K562 (cell line): Measurements from ENCODE around the gene ZNF384. TPM values are rescaled to one million over a fixed set of nuclear protein-coding genes. Genes with fewer than 3 reads are reported as not detected.
A peak's percentile ranks its signal among the peaks of the same experiment; 100 is the strongest.

ENCODE experiments used
- ATF7 ChIP-seq: fragments of 450-650 bp; IDR thresholded peaks from 2 replicates; pipeline ENCODE4 v1.7.1; 2014; ENCODE audit warnings: mild to moderate bottlenecking, moderate library complexity
- BDP1 ChIP-seq: IDR thresholded peaks from 3 replicates; pipeline ENCODE4 v1.6.1; 2011; ENCODE audit not compliant: insufficient read length, insufficient read depth
- E2F3 ChIP-seq: fragments of 250-450 bp; sonication (Bioruptor Pico); IDR thresholded peaks from 2 replicates; pipeline ENCODE4 v1.4.0; 2020; ENCODE audit warnings: mild to moderate bottlenecking
- EP400 ChIP-seq: fragments of 450-650 bp; IDR thresholded peaks from 2 replicates; pipeline ENCODE4 v1.6.1; 2017; ENCODE audit warnings: antibody characterized with exemption, mild to moderate bottlenecking, moderate library complexity
- HDAC8 ChIP-seq: fragments of 450-650 bp; IDR thresholded peaks from 2 replicates; pipeline ENCODE4 v1.6.1; 2016; ENCODE audit warnings: mild to moderate bottlenecking, missing genetic modification characterization, moderate library complexity, missing compliant biosample characterization
- HINFP ChIP-seq: fragments of 450-650 bp; conservative IDR thresholded peaks from 2 replicates; pipeline ENCODE4 v1.6.1; 2016; ENCODE audit warnings: missing genetic modification characterization, low read depth, mild to moderate bottlenecking, control low read depth, missing compliant biosample characterization
- HNRNPUL1 ChIP-seq: fragments of 200-400 bp; formaldehyde crosslinking; IDR thresholded peaks from 2 replicates; pipeline ENCODE4 v1.6.1; 2017; ENCODE audit warnings: low read length
- KDM5B ChIP-seq: fragments of 200-600 bp; sonication (generic); IDR thresholded peaks from 2 replicates; pipeline ENCODE4 v1.6.1; 2012; ENCODE audit warnings: low read depth, mild to moderate bottlenecking, moderate library complexity, low read length, control low read depth, inconsistent platforms; ENCODE audit not compliant: insufficient replicate concordance
- MCM3 ChIP-seq: fragments of 450-650 bp; IDR thresholded peaks from 2 replicates; pipeline ENCODE4 v1.6.1; 2016
- NRF1 ChIP-seq, 2 experiments: fragments of 450-650 bp; IDR thresholded peaks in 1 of 2; conservative IDR thresholded peaks in 1 of 2; 2 replicates each; pipeline ENCODE4 v1.6.1; 2014; ENCODE audit warnings: mild to moderate bottlenecking in 2 of 2
- PBX2 ChIP-seq, 2 experiments: IDR thresholded peaks in 1 of 2; conservative IDR thresholded peaks in 1 of 2; 2 replicates each; pipeline ENCODE4 v1.6.1; 2016; ENCODE audit warnings: low read depth in 2 of 2, mild to moderate bottlenecking in 1 of 2, missing compliant biosample characterization in 1 of 2, missing genetic modification characterization in 1 of 2, moderate library complexity in 1 of 2
- RBBP5 ChIP-seq: fragments of 200-600 bp; sonication (generic); IDR thresholded peaks from 2 replicates; pipeline ENCODE4 v1.6.1; 2012; ENCODE audit warnings: borderline replicate concordance, mild to moderate bottlenecking, low read length, control low read depth, inconsistent platforms; ENCODE audit not compliant: insufficient read depth, poor library complexity, severe bottlenecking
- RBM22 ChIP-seq: fragments of 200-400 bp; formaldehyde crosslinking; IDR thresholded peaks from 2 replicates; pipeline ENCODE4 v1.6.1; 2018; ENCODE audit warnings: low read length, low read depth; ENCODE audit not compliant: poor library complexity, severe bottlenecking
- SREBF1 ChIP-seq: fragments of 150-350 bp; IDR thresholded peaks from 2 replicates; pipeline ENCODE4 v1.6.1; 2014; ENCODE audit warnings: antibody characterized with exemption, low read depth, low read length, borderline replicate concordance
- STAT5B ChIP-seq: fragments of 250-450 bp; sonication (Bioruptor Pico); IDR thresholded peaks from 2 replicates; pipeline ENCODE4 v1.8.0; 2021; ENCODE audit warnings: mild to moderate bottlenecking, inconsistent platforms
- TAF9B ChIP-seq: fragments of 450-650 bp; IDR thresholded peaks from 2 replicates; pipeline ENCODE4 v1.6.1; 2018; ENCODE audit warnings: mild to moderate bottlenecking; ENCODE audit not compliant: partially characterized antibody
- ZBTB17 ChIP-seq: fragments of 450-650 bp; formaldehyde crosslinking; IDR thresholded peaks from 2 replicates; pipeline ENCODE4 v1.4.0; 2020; ENCODE audit warnings: mild to moderate bottlenecking
- ZC3H8 ChIP-seq: fragments of 450-650 bp; IDR thresholded peaks from 2 replicates; pipeline ENCODE4 v1.6.1; 2017
- ZNF146 ChIP-seq: IDR thresholded peaks from one replicate; pipeline ENCODE4 v1.6.1; 2018; ENCODE audit warnings: missing compliant biosample characterization; ENCODE audit not compliant: unreplicated experiment
- ZNF436 ChIP-seq: fragments of 250-450, 450-650 bp; sonication (Bioruptor Pico); formaldehyde crosslinking; IDR thresholded peaks from 2 replicates; pipeline ENCODE4 v1.7.0; 2020; ENCODE audit warnings: mild to moderate bottlenecking
- ZNF589 ChIP-seq: fragments of 200-800 bp; sonication (Bioruptor generic); IDR thresholded peaks from 2 replicates; pipeline ENCODE4 v1.6.1; 2016; ENCODE audit warnings: low read depth, missing genetic modification characterization, missing compliant biosample characterization
- polyA plus RNA-seq, 8 experiments: library from polyadenylated mRNA; depleted of rRNA in 4 of 8; stranded (reverse) in 5 of 8; unstranded in 3 of 8; fragments of >200 nt; fragmentation: Nextera tagmentation in 2 of 8; fragmentation: Illumina TruSeq in 1 of 8; extraction: Ambion mirVana in 2 of 8; extraction: Trizol in 1 of 8; gene quantifications; 2 replicates each; pipeline versions ENCODE4 v1.2.1 to v1.2.3, GENCODE V29; 2011 to 2014; ENCODE audit warnings: inconsistent platforms in 1 of 8, missing spikeins in 1 of 8
- total RNA-seq, 7 experiments: library from RNA; depleted of rRNA in 6 of 7; stranded (reverse); fragments of >200 nt in 6 of 7; fragmentation: Illumina TruSeq in 2 of 7; extraction: Trizol in 2 of 7; gene quantifications; 2 replicates each; pipeline versions ENCODE4 v1.2.1 to v1.2.3, GENCODE V29; 2011 to 2021; ENCODE audit warnings: low replicate concordance in 1 of 7
- TF ChIP-seq, protein P1 (sequence below): fragments of 450-650 bp; IDR thresholded peaks from 2 replicates; pipeline ENCODE4 v1.6.1; 2016; ENCODE audit warnings: antibody characterized with exemption

The ZNF384 gene
- total and polyA plus RNA-seq, 9 of the 15 experiments (the other 6 are each of a cell fraction or from before 2014, with no cell fraction given) = 0.36 to 64.8 (median 21.3) TPM

- TF ChIP-seq PBX2 (CRISPR knock-in tag; IDR thresholded peaks at IDR 0.05; ENCODE audit: low read depth) (no peak), PBX2 (tag; conservative IDR thresholded peaks at IDR 0.05; ENCODE audit: low read depth) (no peak), KDM5B (peak; percentile 34), RBM22 (no peak), TAF9B (peak; percentile 43), SREBF1 (no peak), ZBTB17 (CRISPR knock-in tag) (no peak), BDP1 (no peak), ZNF436 (no peak), HINFP (tag) (peak; percentile 60; the same call in 1 of the 2 replicates), RBBP5 (peak; percentile 30), ZNF146 (no peak), NRF1 (conservative IDR thresholded peaks at IDR 0.05 in 1 of 2, IDR thresholded peaks at IDR 0.05 in 1 of 2) (0 out of 4 replicates have a peak, but pooled peaks of 1 of the 2 experiments have one; percentile 27), STAT5B (CRISPR knock-in tag) (no peak), EP400 (peak; percentile 85), HNRNPUL1 (no peak), MCM3 (no peak), HDAC8 (tag) (no peak), ZC3H8 (no peak), ATF7 (peak; percentile 99), ZNF589 (CRISPR knock-in tag) (no peak), E2F3 (CRISPR knock-in tag) (peak; percentile 98)
- TF ChIP-seq, protein P1, sequence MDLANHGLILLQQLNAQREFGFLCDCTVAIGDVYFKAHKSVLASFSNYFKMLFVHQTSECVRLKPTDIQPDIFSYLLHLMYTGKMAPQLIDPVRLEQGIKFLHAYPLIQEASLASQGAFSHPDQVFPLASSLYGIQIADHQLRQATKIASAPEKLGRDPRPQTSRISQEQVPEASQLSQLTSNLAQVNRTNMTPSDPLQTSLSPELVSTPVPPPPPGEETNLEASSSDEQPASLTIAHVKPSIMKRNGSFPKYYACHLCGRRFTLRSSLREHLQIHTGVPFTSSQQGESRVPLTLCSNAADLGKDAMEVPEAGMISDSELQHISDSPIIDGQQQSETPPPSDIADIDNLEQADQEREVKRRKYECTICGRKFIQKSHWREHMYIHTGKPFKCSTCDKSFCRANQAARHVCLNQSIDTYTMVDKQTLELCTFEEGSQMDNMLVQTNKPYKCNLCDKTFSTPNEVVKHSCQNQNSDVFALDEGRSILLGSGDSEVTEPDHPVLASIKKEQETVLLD = no peak
Observed at GRCh38 chr12:6662906-6663742, 26.1 kb downstream of the ZNF384 start, which contains the start of gene ING4 (continued).
